Memory B cell (primary cell): Measurements from ENCODE around the gene RNF112.
A peak's percentile ranks its signal among the peaks of the same experiment; 100 is the strongest.

Experiments used
- ATAC-seq: fragments of 150-1000 bp; cut with Tn5 transposase; 2 replicates; pipeline ENCODE4 v1.10.0; 2021; ENCODE audit warnings: low read depth, mild to moderate bottlenecking, moderate library complexity
- DNase-seq, 2 donors: peaks; one replicate each; pipeline ENCODE4 v3.0.0; 2022; ENCODE audit warnings: low spot score in 2 of 2
- H3K27ac Mint-ChIP-seq: one replicate; pipeline ENCODE4 v1.8.0; 2022; ENCODE audit warnings: mild to moderate bottlenecking, moderate library complexity, mixed read lengths
- H3K27me3 Mint-ChIP-seq: one replicate; pipeline ENCODE4 v1.8.0; 2022; ENCODE audit warnings: mixed read lengths
- H3K36me3 Mint-ChIP-seq: one replicate; pipeline ENCODE4 v1.8.0; 2022; ENCODE audit warnings: mild to moderate bottlenecking, mixed read lengths
- H3K4me1 Mint-ChIP-seq: one replicate; pipeline ENCODE4 v1.8.0; 2022; ENCODE audit warnings: mixed read lengths
- H3K4me3 Mint-ChIP-seq: one replicate; pipeline ENCODE4 v1.8.0; 2022; ENCODE audit warnings: mild to moderate bottlenecking, moderate library complexity, mixed read lengths
- H3K9me3 Mint-ChIP-seq: one replicate; pipeline ENCODE4 v1.8.0; 2022; ENCODE audit warnings: mixed read lengths

The RNF112 gene, protein sequence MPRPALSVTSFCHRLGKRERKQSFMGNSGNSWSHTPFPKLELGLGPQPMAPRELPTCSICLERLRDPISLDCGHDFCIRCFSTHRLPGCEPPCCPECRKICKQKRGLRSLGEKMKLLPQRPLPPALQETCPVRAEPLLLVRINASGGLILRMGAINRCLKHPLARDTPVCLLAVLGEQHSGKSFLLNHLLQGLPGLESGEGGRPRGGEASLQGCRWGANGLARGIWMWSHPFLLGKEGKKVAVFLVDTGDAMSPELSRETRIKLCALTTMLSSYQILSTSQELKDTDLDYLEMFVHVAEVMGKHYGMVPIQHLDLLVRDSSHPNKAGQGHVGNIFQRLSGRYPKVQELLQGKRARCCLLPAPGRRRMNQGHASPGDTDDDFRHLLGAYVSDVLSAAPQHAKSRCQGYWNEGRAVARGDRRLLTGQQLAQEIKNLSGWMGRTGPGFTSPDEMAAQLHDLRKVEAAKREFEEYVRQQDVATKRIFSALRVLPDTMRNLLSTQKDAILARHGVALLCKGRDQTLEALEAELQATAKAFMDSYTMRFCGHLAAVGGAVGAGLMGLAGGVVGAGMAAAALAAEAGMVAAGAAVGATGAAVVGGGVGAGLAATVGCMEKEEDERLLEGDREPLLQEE

GRCh38 chr17:19410875-19411620 is at the start of gene RNF112:
RNF112 (plus strand) TSS chr17:19411232; CDS start chr17:19411409, 177 bp downstream.
- no peaks in the 10 kb centered on the region for H3K36me3 Mint-ChIP-seq
- DNase-seq (no peak), ATAC-seq (no peak)
- H3K9me3 Mint-ChIP-seq, result no peaks in the 10 kb centered on the region
- H3K4me3 Mint-ChIP-seq, result no peak within 1 kb of the TSS
- H3K4me1 Mint-ChIP-seq, result no peaks in the 10 kb centered on the region
- H3K27ac Mint-ChIP-seq, result no peak within 1 kb of the TSS
- peaks cover 6% of the 10 kb centered on the region for H3K27me3 Mint-ChIP-seq

DNA sequence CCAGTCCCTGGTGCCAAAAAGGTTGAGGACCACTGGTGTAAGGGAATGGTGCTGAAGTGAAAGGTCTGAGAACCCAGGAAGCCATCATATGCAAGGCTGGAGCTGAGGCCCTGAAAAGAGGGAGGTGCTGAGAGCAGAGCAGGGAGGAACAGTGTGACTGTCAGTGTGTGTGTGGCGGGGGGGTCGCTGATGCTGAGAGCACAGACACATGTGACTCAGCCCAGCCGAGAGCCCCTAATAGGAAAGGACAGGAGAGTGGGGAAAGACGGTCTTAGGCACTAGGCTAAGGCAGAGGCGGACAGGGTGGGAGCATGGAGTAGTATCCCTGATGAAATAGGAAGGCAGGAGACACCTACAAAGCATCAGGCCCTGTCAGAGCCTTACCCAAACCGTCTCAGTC is 49.7 kb upstream of the RNF112 start:
- no peaks in the 10 kb centered on the region for H3K36me3 Mint-ChIP-seq
- DNase-seq, result no peak
- peaks cover 3% of the 10 kb centered on the region for H3K27me3 Mint-ChIP-seq
- peaks cover 12% of the 10 kb centered on the region for H3K4me1 Mint-ChIP-seq
- no peaks in the 10 kb centered on the region for H3K9me3 Mint-ChIP-seq
- ATAC-seq, result no peak
- peak overlapping the region; percentile 78 for H3K27ac Mint-ChIP-seq
- H3K4me3 Mint-ChIP-seq, result peak overlapping the region; percentile 74

DNA sequence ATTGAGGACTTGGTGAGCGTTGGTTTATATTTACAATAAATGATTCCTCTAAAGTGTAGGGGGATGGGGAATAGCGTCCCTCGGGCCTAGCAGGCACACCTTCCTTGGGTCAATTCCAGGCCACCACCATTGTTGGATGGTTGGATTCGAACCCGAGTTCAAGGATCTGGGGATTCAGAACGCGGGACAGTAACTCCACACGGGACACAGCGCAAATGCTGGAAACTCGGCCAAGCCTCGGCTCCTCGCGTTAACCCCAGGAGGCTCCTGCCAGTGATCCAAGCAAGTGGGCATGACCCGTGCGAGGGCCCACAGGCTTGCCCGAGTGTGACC is 49.1 kb upstream of the RNF112 start:
- Mint-ChIP-seq H3K27ac (peak overlapping the region; percentile 78), H3K4me1 (peaks cover 16% of the 10 kb centered on the region), H3K27me3 (peaks cover 3% of the 10 kb centered on the region), H3K36me3 (no peaks in the 10 kb centered on the region), H3K4me3 (peak overlapping the region; percentile 88), H3K9me3 (no peaks in the 10 kb centered on the region)
- DNase-seq (no peak), ATAC-seq (no peak)

DNA sequence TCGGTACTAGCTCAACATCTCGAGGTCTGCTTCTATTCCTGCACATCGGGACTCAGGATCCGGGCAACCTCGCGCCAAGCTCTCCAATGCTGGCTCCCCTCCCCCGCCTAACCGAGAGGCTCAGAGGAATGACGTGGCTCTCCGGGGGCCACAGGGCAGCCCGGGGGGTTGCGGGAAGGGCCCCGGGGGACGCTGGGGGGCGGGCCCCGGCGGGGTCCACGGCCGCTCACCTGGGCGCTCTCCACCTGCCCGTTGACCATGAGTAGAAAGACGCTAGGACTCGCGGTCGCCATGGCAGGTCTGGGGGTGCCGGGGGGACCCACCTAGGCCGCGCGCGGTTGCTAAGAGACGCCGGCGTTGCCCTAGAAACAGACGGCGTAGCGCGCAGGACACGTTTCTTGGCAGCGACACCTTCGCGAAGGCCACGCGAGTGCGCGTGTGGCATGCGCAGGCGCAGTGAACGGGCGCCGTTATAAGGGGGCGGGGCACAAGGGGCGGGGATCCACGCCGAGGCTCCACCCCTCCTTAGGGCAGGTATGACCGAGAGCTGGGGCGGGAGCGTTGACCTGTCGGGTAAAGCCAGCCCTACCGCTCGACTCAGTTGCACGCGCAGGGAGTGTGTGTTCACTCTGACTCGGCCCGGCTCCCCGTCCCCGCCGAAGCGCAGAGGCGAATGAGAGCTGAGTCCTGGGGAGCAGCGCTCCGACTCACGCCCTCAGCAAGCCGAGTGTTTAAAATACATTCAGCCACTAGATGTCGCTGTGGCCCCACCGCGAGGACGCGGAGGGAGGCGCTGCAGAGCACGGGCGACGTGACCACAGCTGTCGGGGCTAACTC is 48.5 kb upstream of the RNF112 start, which contains the start of gene B9D1:
TSS of gene B9D1 (minus strand) at position 447 of the 837 bp plus-strand sequence. CDS start at position 293, 154 bp downstream.
- H3K27ac Mint-ChIP-seq, result peak within 1 kb of the TSS; percentile 78
- peaks cover 18% of the 10 kb centered on the region for H3K4me1 Mint-ChIP-seq
- H3K9me3 Mint-ChIP-seq, result no peaks in the 10 kb centered on the region
- DNase-seq (peak; percentile 92 to 98), ATAC-seq (peak; percentile 87)
- peaks cover 3% of the 10 kb centered on the region for H3K27me3 Mint-ChIP-seq
- H3K4me3 Mint-ChIP-seq, result peak within 1 kb of the TSS; percentile 88
- H3K36me3 Mint-ChIP-seq, result no peaks in the 10 kb centered on the region

GRCh38 chr17:19363114-19363438 is 48.0 kb upstream of the RNF112 start:
- peaks cover 18% of the 10 kb centered on the region for H3K4me1 Mint-ChIP-seq

DNA sequence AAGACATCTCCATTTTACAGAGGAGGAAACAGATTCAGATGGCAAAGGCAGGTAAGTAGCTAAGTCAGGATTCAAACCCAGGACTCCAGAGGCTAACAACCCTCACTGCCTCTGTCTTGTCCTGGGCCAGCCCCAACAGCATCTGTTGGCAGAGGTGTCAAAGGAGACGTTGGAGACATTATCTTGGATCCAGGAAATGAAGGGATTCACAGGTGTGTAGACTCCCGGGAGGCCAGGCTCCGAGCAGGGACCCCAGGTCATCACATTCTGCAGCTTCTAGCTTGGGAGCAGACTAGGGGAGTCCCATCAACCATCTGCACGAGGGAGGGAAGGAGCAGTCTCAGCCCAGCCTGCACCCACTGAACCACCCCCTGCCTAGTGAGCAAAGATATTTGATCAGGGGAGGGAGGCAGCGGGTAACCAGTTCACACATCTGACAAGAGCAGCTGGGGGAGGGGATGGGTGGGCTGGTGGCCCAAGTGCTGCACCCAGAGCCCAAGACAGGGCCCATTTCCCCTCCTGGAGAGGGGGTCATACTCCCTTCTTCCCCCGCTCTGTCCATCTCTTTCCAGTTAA is 47.5 kb upstream of the RNF112 start:
- no peak for ATAC-seq
- Mint-ChIP-seq H3K36me3 (no peaks in the 10 kb centered on the region), H3K4me1 (peaks cover 18% of the 10 kb centered on the region), H3K27me3 (peaks cover 3% of the 10 kb centered on the region), H3K4me3 (peak overlapping the region; percentile 43), H3K9me3 (no peaks in the 10 kb centered on the region), H3K27ac (peak overlapping the region; percentile 62)
- DNase-seq, result no peak

More at GRCh38 chr17:19363114-19363438, 48.0 kb upstream of the RNF112 start:
- no peaks in the 10 kb centered on the region for H3K36me3 Mint-ChIP-seq
- DNase-seq (no peak), ATAC-seq (no peak)
- H3K4me3 Mint-ChIP-seq, result peak overlapping the region; percentile 88
- peak overlapping the region; percentile 78 for H3K27ac Mint-ChIP-seq
- no peaks in the 10 kb centered on the region for H3K9me3 Mint-ChIP-seq
- H3K27me3 Mint-ChIP-seq, result peaks cover 3% of the 10 kb centered on the region

- peaks cover 25% of the 10 kb centered on the region for H3K4me1 Mint-ChIP-seq
- H3K4me3 Mint-ChIP-seq, result no peak overlapping the region
- DNase-seq (no peak), ATAC-seq (no peak)
- no peak overlapping the region for H3K27ac Mint-ChIP-seq
- H3K27me3 Mint-ChIP-seq, result no peaks in the 10 kb centered on the region
- H3K36me3 Mint-ChIP-seq, result no peaks in the 10 kb centered on the region
- H3K9me3 Mint-ChIP-seq, result no peaks in the 10 kb centered on the region
These were observed 46.1 kb upstream of the RNF112 start for GRCh38 chr17:19364699-19365498.

GRCh38 chr17:19365499-19365817 is 45.6 kb upstream of the RNF112 start:
- no peak overlapping the region for H3K27ac Mint-ChIP-seq
- peaks cover 30% of the 10 kb centered on the region for H3K4me1 Mint-ChIP-seq
- H3K27me3 Mint-ChIP-seq, result no peaks in the 10 kb centered on the region
- ATAC-seq (no peak), DNase-seq (no peak)
- no peaks in the 10 kb centered on the region for H3K36me3 Mint-ChIP-seq
- no peak overlapping the region for H3K4me3 Mint-ChIP-seq
- H3K9me3 Mint-ChIP-seq, result no peaks in the 10 kb centered on the region

DNA sequence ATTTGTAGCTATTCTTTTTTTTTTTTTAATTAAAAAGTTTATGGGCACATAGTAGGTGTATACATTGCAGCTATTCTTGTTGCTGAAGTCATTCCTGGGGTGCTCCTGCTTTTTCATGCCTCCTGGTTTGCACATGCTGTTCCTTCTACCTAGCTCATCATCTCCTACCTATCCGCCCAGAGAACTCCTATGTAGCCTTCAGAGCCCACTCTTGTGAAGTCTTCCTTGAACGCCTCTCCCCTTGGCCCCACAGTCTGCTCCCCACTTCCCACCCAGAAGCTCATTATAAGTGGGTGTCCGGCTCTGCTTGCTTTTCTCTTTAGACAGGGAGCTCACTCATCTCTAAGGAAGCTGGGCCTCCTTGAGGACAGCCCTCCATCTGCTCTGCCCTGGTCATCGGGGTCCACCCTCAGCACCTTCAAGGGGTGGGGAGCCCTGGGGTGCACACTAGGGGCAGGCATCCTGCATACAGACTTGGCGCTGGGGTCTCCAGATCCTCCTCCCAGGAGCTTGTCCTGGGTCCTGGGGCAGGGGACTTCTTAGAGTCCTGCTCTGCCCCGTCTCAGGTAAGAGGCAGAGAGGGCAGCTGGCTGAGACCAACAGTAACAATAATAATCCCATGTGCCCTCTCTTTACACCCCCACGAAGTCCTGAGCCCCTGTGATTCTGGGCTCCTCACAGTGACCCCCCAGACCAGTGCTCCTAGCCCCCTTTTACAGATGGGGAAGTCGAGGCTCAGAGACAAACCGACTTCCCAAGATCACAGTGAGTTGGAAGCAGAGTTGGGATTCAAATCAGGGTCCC is 45.0 kb upstream of the RNF112 start:
- DNase-seq (no peak), ATAC-seq (no peak)
- H3K27ac Mint-ChIP-seq, result peak overlapping the region; percentile 43
- H3K9me3 Mint-ChIP-seq, result no peaks in the 10 kb centered on the region
- H3K4me1 Mint-ChIP-seq, result peaks cover 35% of the 10 kb centered on the region
- no peak overlapping the region for H3K4me3 Mint-ChIP-seq
- H3K27me3 Mint-ChIP-seq, result no peaks in the 10 kb centered on the region
- H3K36me3 Mint-ChIP-seq, result no peaks in the 10 kb centered on the region

DNA sequence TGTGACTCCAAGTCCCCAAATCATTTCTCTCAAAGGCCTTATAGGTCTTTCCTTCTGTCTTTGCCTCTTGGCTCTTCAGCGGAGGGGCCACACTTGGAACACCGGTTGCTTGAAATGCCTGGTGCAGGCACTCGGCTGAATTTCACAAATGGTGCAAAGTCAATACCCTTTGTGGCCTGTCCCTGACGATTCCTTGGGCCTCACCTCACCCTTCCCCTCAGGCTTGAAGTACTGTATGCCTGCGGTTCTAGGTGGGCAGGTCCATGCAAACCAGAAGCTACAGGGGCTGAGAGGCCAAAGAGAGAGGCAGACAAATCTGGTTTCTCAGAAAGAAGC is 44.4 kb upstream of the RNF112 start:
- Mint-ChIP-seq H3K4me3 (no peak overlapping the region), H3K4me1 (peaks cover 37% of the 10 kb centered on the region), H3K9me3 (no peaks in the 10 kb centered on the region), H3K27me3 (no peaks in the 10 kb centered on the region), H3K36me3 (no peaks in the 10 kb centered on the region), H3K27ac (peak overlapping the region; percentile 43)
- DNase-seq, result no peak
- no peak for ATAC-seq

GRCh38 chr17:19368229-19368628 is 42.8 kb upstream of the RNF112 start:
- H3K36me3 Mint-ChIP-seq, result no peaks in the 10 kb centered on the region
- ATAC-seq, result no peak

GRCh38 chr17:19369107-19369778 is 41.8 kb upstream of the RNF112 start:
- DNase-seq (no peak), ATAC-seq (no peak)
- Mint-ChIP-seq H3K27me3 (no peaks in the 10 kb centered on the region), H3K4me3 (peak overlapping the region; percentile 0), H3K9me3 (no peaks in the 10 kb centered on the region), H3K4me1 (peaks cover 38% of the 10 kb centered on the region), H3K27ac (peak overlapping the region; percentile 88), H3K36me3 (peaks cover 2% of the 10 kb centered on the region)

More at GRCh38 chr17:19368229-19368628, 42.8 kb upstream of the RNF112 start:
- no peak overlapping the region for H3K4me3 Mint-ChIP-seq
- no peak for DNase-seq
- H3K4me1 Mint-ChIP-seq, result peaks cover 38% of the 10 kb centered on the region
- H3K27me3 Mint-ChIP-seq, result no peaks in the 10 kb centered on the region
- H3K27ac Mint-ChIP-seq, result peak overlapping the region; percentile 82
- H3K9me3 Mint-ChIP-seq, result no peaks in the 10 kb centered on the region
